Measurements from ENCODE around the gene EXOG.

DNA sequence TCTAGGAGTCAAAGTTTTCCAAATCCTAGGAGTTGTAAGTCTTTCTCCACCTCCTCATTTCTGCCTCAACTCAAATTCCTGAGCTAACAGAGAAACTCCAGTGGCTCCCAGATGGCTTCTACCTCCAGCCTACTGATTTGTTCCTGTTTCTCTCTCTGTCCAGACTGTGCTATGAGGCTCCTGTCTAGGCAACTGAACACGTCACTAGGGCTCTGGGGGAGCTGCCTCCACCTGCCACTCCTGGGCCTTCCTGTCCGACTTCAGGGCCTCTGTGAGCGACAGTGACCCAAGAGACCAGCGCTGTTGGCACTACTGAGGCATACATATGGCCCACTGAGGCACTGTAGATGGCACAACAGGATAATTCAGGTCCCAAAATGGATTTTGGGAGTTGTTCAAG lies 71.4 kb downstream of the EXOG start:
- TF ChIP-seq FOXM1 (IDR thresholded peaks at IDR 0.05; ENCODE audit: borderline replicate concordance) (no peak), SUZ12 (IDR thresholded peaks at IDR 0.05) (no peak), FOXA1 (IDR thresholded peaks at IDR 0.05) (no peak), SP1 (IDR thresholded peaks at IDR 0.05) (no peak), ARNT (IDR thresholded peaks at IDR 0.05) (no peak), TARDBP (IDR thresholded peaks at IDR 0.05) (no peak), ZNF384 (IDR thresholded peaks at IDR 0.05) (no peak)
